HCT116 (cell line): Measurements from ENCODE around the gene LRRC8B. TPM values are rescaled to one million over a fixed set of nuclear protein-coding genes. Genes with fewer than 3 reads are reported as not detected.

Experiments used
- ATAC-seq: fragments of 200-7000 bp; cut with Tn5 transposase; 2 replicates; pipeline ENCODE4 v1.9.1; 2020; ENCODE audit warnings: mild to moderate bottlenecking, moderate library complexity
- BruUV-seq: library from RNA; stranded (reverse); fragments of 400-500 nt; replicated peaks from 2 replicates; lab custom pipeline; 2021; lab: Mats Ljungman, UMichigan
- CTCF ChIA-PET: fragments of 300-600 bp; sonication (Branson Sonifier 250); formaldehyde crosslinking; loops from one replicate; lab custom pipeline; 2021; ENCODE audit warnings: antibody characterized with exemption; lab: Charles Lee
- POLR2A ChIA-PET: fragments of 300-600, 350-600 bp; sonication (Branson Sonifier 250); formaldehyde crosslinking; loops from one replicate; lab custom pipeline; 2021; ENCODE audit warnings: antibody characterized with exemption; lab: Charles Lee
- RAD21 ChIA-PET, 2 experiments: fragments of 300-600 bp; sonication (Branson Sonifier 250); formaldehyde crosslinking; loops; one replicate each; lab custom pipeline; 2023; ENCODE audit warnings: low total read pairs in 2 of 2; ENCODE audit not compliant: uncharacterized antibody in 2 of 2, unreplicated experiment in 2 of 2, low non-redundant PET in 1 of 2; lab: Charles Lee
- DNase-seq: peaks from one replicate; pipeline ENCODE4 v3.0.0-alpha.2; 2010; ENCODE audit warnings: low read depth, low spot score
- H2AFZ ChIP-seq: fragments of 200-600 bp; shearing (Covaris generic), sonication (generic); 2 replicates; pipeline ENCODE4 v1.6.1; 2017; ENCODE audit warnings: low read depth, mixed run types, mixed read lengths, antibody characterized with exemption, low read length; ENCODE audit not compliant: poor library complexity, severe bottlenecking
- H3K27ac ChIP-seq: 2 replicates; pipeline ENCODE4 v1.5.1; 2012; ENCODE audit warnings: low read depth, low read length
- H3K27me3 ChIP-seq: fragments of 200-600 bp; sonication (generic); 2 replicates; pipeline ENCODE4 v1.6.1; 2016; ENCODE audit warnings: mixed run types, low read length, mixed read lengths; ENCODE audit not compliant: insufficient read depth
- H3K36me3 ChIP-seq, 2 experiments: fragments of 200-500 bp in 1 of 2; fragments of 200-600 bp in 1 of 2; sonication (Bioruptor generic) in 1 of 2; sonication (generic) in 1 of 2; 2 replicates each; pipeline versions ENCODE4 v1.5.1 to v1.6.1; 2014 to 2016; ENCODE audit warnings: low read length in 2 of 2, inconsistent platforms in 1 of 2, mixed read lengths in 1 of 2, mixed run types in 1 of 2; ENCODE audit not compliant: insufficient read depth in 2 of 2, control insufficient read depth in 1 of 2
- H3K4me1 ChIP-seq, 2 experiments: fragments of 200-600 bp in 1 of 2; sonication (generic) in 1 of 2; 2 replicates each; pipeline versions ENCODE4 v1.5.1 to v1.6.1; 2012 to 2017; ENCODE audit warnings: low read length in 2 of 2, inconsistent platforms in 1 of 2, mild to moderate bottlenecking in 1 of 2, mixed read lengths in 1 of 2, mixed run types in 1 of 2, moderate library complexity in 1 of 2; ENCODE audit not compliant: insufficient read depth in 2 of 2, control insufficient read depth in 1 of 2
- H3K4me2 ChIP-seq: fragments of 200-600 bp; sonication (generic); 2 replicates; pipeline ENCODE4 v1.6.1; 2017; ENCODE audit warnings: mixed run types, low read length, mixed read lengths
- H3K4me3 ChIP-seq, 2 experiments: fragments of 200-600 bp in 1 of 2; sonication (generic) in 1 of 2; replicated peaks in 1 of 2; 2 replicates each; pipeline ENCODE4 v1.5.1; 2011 to 2016; ENCODE audit warnings: low read length in 2 of 2, control low read depth in 1 of 2, low read depth in 1 of 2, mild to moderate bottlenecking in 1 of 2, mixed read lengths in 1 of 2, mixed run types in 1 of 2
- H3K79me2 ChIP-seq: fragments of 200-600 bp; sonication (generic); 2 replicates; pipeline ENCODE4 v1.6.1; 2017; ENCODE audit warnings: mild to moderate bottlenecking, mixed run types, low read length, moderate library complexity, mixed read lengths; ENCODE audit not compliant: insufficient read depth
- H3K9ac ChIP-seq: fragments of 200-600 bp; sonication (generic); 2 replicates; pipeline ENCODE4 v1.6.1; 2016; ENCODE audit warnings: low read length, mixed read lengths
- H3K9me2 ChIP-seq: fragments of 200-600 bp; sonication (generic), shearing (Covaris generic); 2 replicates; pipeline ENCODE4 v1.6.1; 2017; ENCODE audit warnings: mixed run types, mild to moderate bottlenecking, moderate library complexity; ENCODE audit not compliant: insufficient read depth
- H3K9me3 ChIP-seq, 2 experiments: fragments of 200-500 bp in 1 of 2; fragments of 200-600 bp in 1 of 2; sonication (Bioruptor generic) in 1 of 2; sonication (generic) in 1 of 2; 2 replicates each; pipeline ENCODE4 v1.6.1; 2014 to 2017; ENCODE audit warnings: low read length in 2 of 2, mixed read lengths in 2 of 2, inconsistent platforms in 1 of 2, low read depth in 1 of 2, mild to moderate bottlenecking in 1 of 2, mixed run types in 1 of 2, moderate library complexity in 1 of 2; ENCODE audit not compliant: control insufficient read depth in 1 of 2, insufficient read depth in 1 of 2
- H4K20me1 ChIP-seq: fragments of 200-600 bp; sonication (generic), shearing (Covaris generic); 2 replicates; pipeline ENCODE4 v1.6.1; 2017; ENCODE audit warnings: mixed run types, mild to moderate bottlenecking, moderate library complexity; ENCODE audit not compliant: insufficient read depth
- CBX3 ChIP-seq: IDR thresholded peaks from 2 replicates; pipeline ENCODE4 v1.6.1; 2012; ENCODE audit warnings: low read depth
- CEBPB ChIP-seq: IDR thresholded peaks from 2 replicates; pipeline ENCODE4 v1.6.1; 2012; ENCODE audit warnings: low read depth
- EGR1 ChIP-seq: IDR thresholded peaks from 2 replicates; pipeline ENCODE4 v1.6.1; 2012; ENCODE audit warnings: low read depth
- ELF1 ChIP-seq: IDR thresholded peaks from 2 replicates; pipeline ENCODE4 v1.6.1; 2012; ENCODE audit warnings: low read depth, borderline replicate concordance
- EZH2 ChIP-seq: fragments of 200-600 bp; sonication (generic); IDR thresholded peaks from 2 replicates; pipeline ENCODE4 v1.6.1; 2017; ENCODE audit warnings: antibody characterized with exemption, mixed run types
- EZH2phosphoT487 ChIP-seq: fragments of 200-600 bp; IDR thresholded peaks from 2 replicates; pipeline ENCODE4 v1.6.1; 2018; ENCODE audit warnings: antibody characterized with exemption, borderline replicate concordance
- FOSL1 ChIP-seq: IDR thresholded peaks from 2 replicates; pipeline ENCODE4 v1.6.1; 2012; ENCODE audit warnings: low read depth
- JUND ChIP-seq: IDR thresholded peaks from 2 replicates; pipeline ENCODE4 v1.6.1; 2012
- POLR2AphosphoS5 ChIP-seq: IDR thresholded peaks from 2 replicates; pipeline ENCODE4 v1.6.1; 2011; ENCODE audit warnings: mild to moderate bottlenecking, low read depth, low read length, moderate library complexity
- SIN3A ChIP-seq: IDR thresholded peaks from 2 replicates; pipeline ENCODE4 v1.6.1; 2012; ENCODE audit warnings: low read depth
- SP1 ChIP-seq: IDR thresholded peaks from 2 replicates; pipeline ENCODE4 v1.6.1; 2012; ENCODE audit warnings: low read depth
- SRF ChIP-seq: IDR thresholded peaks from 2 replicates; pipeline ENCODE4 v1.6.1; 2012; ENCODE audit warnings: low read depth
- TCF7L2 ChIP-seq: IDR thresholded peaks from 2 replicates; pipeline ENCODE4 v1.7.0; 2011; ENCODE audit warnings: borderline replicate concordance, inconsistent platforms; ENCODE audit not compliant: insufficient read depth, insufficient read length; ENCODE audit errors: extremely low read depth
- ZFX ChIP-seq: fragments of 450-650 bp; IDR thresholded peaks from 2 replicates; pipeline ENCODE4 v1.6.1; 2017
- ZNF274 ChIP-seq: fragments of 200-500 bp; sonication (Bioruptor generic); IDR thresholded peaks from 2 replicates; pipeline ENCODE4 v1.6.1; 2014; ENCODE audit warnings: mild to moderate bottlenecking, low read depth, low read length, inconsistent platforms
- intact Hi-C: fragments of 100-400 bp; cut with micrococcal nuclease; formaldehyde crosslinking; loops from 2 replicates; pipeline ENCODE4 v1.10.0; 2022
- total RNA-seq: library from RNA; stranded (reverse); gene quantifications from one replicate; pipeline ENCODE4 v1.2.1, GENCODE V29; 2021; ENCODE audit not compliant: unreplicated experiment
- TF ChIP-seq, protein P1 (sequence below), 3 experiments: fragments of 200-600 bp in 1 of 3; sonication (generic) in 1 of 3; IDR thresholded peaks in 2 of 3; conservative IDR thresholded peaks in 1 of 3; 2 replicates each; pipeline ENCODE4 v1.5.1; 2012 to 2017; ENCODE audit warnings: low read depth in 2 of 3, low read length in 2 of 3, antibody characterized with exemption in 1 of 3, borderline replicate concordance in 1 of 3, control low read depth in 1 of 3, mild to moderate bottlenecking in 1 of 3, mixed read lengths in 1 of 3, mixed run types in 1 of 3, moderate library complexity in 1 of 3; ENCODE audit not compliant: insufficient read depth in 1 of 3

LRRC8B gene
- total RNA-seq, 1 experiment from 2014 or later = 17.9 TPM

DNA sequence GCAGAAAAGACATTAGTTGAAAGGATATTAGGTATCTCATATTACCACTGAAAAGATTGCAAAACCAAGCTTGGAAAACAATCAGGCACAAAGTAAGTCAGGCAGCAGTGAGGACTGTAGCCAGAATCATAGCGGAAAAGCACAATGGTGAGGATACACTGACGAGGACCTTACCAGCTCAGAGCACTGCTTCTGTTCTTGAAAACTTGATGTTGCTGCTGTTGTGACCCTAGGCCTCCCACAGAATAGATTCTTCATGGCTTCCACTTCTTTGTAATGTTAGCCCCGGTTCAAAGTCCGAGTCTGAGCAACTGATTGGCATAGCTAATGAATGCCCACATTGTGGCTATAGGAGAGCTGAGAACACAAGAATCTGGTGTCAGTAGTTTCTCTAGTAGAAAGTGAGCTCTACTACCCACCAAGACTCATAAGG, 63.1 kb downstream of the LRRC8B start:
- Histone ChIP-seq H3K9ac (no peak overlapping the region), H3K4me3 (no peak overlapping the region), H3K4me1 (no peaks in the 10 kb centered on the region), H4K20me1 (no peaks in the 10 kb centered on the region), H3K79me2 (peaks cover 6% of the 10 kb centered on the region; the same call in 1 of the 2 replicates), H3K9me3 (no peaks in the 10 kb centered on the region), H3K27ac (no peak overlapping the region), H3K36me3 (peaks cover 9 to 17% of the 10 kb centered on the region in 2 experiments; a peak in 2 of 4 replicates), H3K4me2 (no peak overlapping the region), H2AFZ (no peak overlapping the region), H3K9me2 (no peaks in the 10 kb centered on the region), H3K27me3 (no peaks in the 10 kb centered on the region)
- ChIA-PET POLR2A (no interaction called here), RAD21 (no interaction called here), CTCF (no interaction called here)
- intact Hi-C loops = no loop called here
- BruUV-seq = no TSS peak
- DNase-seq (no peak), ATAC-seq (no peak)
- TF ChIP-seq ZFX (no peak), POLR2AphosphoS5 (no peak), EZH2 (no peak), SIN3A (no peak), FOSL1 (no peak), ZNF274 (no peak)
- TF ChIP-seq, protein P1, sequence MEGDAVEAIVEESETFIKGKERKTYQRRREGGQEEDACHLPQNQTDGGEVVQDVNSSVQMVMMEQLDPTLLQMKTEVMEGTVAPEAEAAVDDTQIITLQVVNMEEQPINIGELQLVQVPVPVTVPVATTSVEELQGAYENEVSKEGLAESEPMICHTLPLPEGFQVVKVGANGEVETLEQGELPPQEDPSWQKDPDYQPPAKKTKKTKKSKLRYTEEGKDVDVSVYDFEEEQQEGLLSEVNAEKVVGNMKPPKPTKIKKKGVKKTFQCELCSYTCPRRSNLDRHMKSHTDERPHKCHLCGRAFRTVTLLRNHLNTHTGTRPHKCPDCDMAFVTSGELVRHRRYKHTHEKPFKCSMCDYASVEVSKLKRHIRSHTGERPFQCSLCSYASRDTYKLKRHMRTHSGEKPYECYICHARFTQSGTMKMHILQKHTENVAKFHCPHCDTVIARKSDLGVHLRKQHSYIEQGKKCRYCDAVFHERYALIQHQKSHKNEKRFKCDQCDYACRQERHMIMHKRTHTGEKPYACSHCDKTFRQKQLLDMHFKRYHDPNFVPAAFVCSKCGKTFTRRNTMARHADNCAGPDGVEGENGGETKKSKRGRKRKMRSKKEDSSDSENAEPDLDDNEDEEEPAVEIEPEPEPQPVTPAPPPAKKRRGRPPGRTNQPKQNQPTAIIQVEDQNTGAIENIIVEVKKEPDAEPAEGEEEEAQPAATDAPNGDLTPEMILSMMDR (IDR thresholded peaks at IDR 0.05 in 2 of 3, conservative IDR thresholded peaks at IDR 0.05 in 1 of 3; ENCODE audit: borderline replicate concordance in 1 of 3, insufficient read depth in 1 of 3, low read depth in 2 of 3, low read length in 2 of 3) = no peak

DNA sequence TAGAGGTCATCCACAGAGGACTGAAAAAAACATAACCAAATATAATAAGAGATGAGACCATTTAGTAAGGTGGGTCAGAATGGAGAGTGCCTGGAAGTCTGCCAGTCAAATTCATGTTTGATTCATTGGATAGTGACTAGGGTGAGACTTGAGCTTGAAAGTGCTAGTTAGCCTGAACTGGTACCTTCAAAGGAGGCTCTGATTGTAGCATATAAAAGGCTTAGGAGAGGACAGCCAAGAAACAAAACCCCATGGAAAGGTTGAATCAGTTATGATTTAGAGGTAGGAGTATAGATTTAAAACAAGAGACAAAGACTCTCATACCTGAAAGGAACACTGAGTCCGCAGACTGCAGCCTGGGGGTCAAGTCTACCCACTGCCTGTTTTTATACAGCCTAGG, 63.9 kb downstream of the LRRC8B start:
- H3K4me3 ChIP-seq = no peak overlapping the region
- POLR2A ChIA-PET = no interaction called here
- H3K4me1 ChIP-seq = no peaks in the 10 kb centered on the region
- no peaks in the 10 kb centered on the region for H3K9me2 ChIP-seq
- H3K9ac ChIP-seq = no peak overlapping the region
- CTCF ChIA-PET = no interaction called here
- TF ChIP-seq SP1 = no peak
- no peak for TF ChIP-seq CBX3
- no peak for TF ChIP-seq CEBPB
- no peak for TF ChIP-seq EGR1
- no peak for TF ChIP-seq ZNF274
- no peak for TF ChIP-seq EZH2phosphoT487
- no peak for TF ChIP-seq TCF7L2
- no peak for TF ChIP-seq ZFX
- TF ChIP-seq SRF = no peak
- TF ChIP-seq POLR2AphosphoS5 = no peak
- TF ChIP-seq ELF1 = no peak
- no peak for TF ChIP-seq JUND
- TF ChIP-seq SIN3A = no peak
- peaks cover 7 to 10% of the 10 kb centered on the region in 2 experiments; a peak in 2 of 4 replicates for H3K36me3 ChIP-seq
- no peak overlapping the region for H2AFZ ChIP-seq
- H3K4me2 ChIP-seq = no peak overlapping the region
- RAD21 ChIA-PET = no interaction called here
- ATAC-seq = no peak
- H4K20me1 ChIP-seq = no peaks in the 10 kb centered on the region
- H3K27ac ChIP-seq = no peak overlapping the region
- no TSS peak for BruUV-seq
- peaks cover 6% of the 10 kb centered on the region; the same call in 1 of the 2 replicates for H3K79me2 ChIP-seq
- no peaks in the 10 kb centered on the region for H3K9me3 ChIP-seq
- no peak for DNase-seq
- intact Hi-C loops = no loop called here
- no peaks in the 10 kb centered on the region for H3K27me3 ChIP-seq
